SU-DHL-6 (cell line): ENCODE results near the gene MFAP5.

Experiments used
- CTCF ChIP-seq: fragments of 200-600 bp; sonication (generic); IDR thresholded peaks from one replicate; pipeline ENCODE4 v1.5.1; 2017; ENCODE audit warnings: antibody characterized with exemption, mild to moderate bottlenecking, low read length, moderate library complexity; ENCODE audit not compliant: insufficient read depth, poor library complexity, severe bottlenecking
- EZH2phosphoT487 ChIP-seq: fragments of 200-600 bp; sonication (generic), shearing (Covaris generic); conservative IDR thresholded peaks from 2 replicates; pipeline ENCODE4 v1.6.1; 2018; ENCODE audit warnings: mild to moderate bottlenecking, antibody characterized with exemption, low read length, moderate library complexity, mixed read lengths

GRCh38 chr12:8695116-8695515, 32.5 kb upstream of the MFAP5 start:
- TF ChIP-seq CTCF (no peak), EZH2phosphoT487 (no peak)
